22Rv1 (cell line): Measurements from ENCODE around the gene LRRC55.

Source experiments
- H3K27ac ChIP-seq: fragments of 450-650 bp; 2 replicates; pipeline ENCODE4 v1.5.1; 2017
- ZFX ChIP-seq: fragments of 450-650 bp; IDR thresholded peaks from 2 replicates; pipeline ENCODE4 v1.6.1; 2017; ENCODE audit warnings: antibody characterized with exemption, borderline replicate concordance
- TF ChIP-seq, protein P1 (sequence below): fragments of 450-650 bp; IDR thresholded peaks from 2 replicates; pipeline ENCODE4 v1.5.1; 2017; ENCODE audit warnings: mild to moderate bottlenecking

LRRC55 gene

DNA sequence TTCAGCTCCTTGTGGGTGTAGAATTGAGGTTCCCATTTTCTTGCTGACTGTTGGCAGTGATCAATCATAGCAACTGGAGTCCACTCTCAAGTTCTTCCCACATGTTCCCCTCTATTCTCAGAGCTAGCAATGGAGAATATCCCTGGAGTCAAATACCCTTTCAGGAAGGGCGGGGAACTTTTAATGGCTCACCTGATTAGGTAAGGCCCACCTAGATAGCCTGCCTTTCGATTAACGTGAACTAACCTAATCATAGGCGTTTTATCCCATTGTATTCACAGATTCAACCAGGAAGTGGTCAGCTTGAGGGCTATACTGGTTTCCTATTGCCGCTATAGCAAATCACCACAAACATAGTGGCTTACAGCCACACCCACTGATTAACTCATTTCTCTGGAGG, 7.1 kb upstream of the LRRC55 start:
- no peak for TF ChIP-seq ZFX
- TF ChIP-seq, protein P1, sequence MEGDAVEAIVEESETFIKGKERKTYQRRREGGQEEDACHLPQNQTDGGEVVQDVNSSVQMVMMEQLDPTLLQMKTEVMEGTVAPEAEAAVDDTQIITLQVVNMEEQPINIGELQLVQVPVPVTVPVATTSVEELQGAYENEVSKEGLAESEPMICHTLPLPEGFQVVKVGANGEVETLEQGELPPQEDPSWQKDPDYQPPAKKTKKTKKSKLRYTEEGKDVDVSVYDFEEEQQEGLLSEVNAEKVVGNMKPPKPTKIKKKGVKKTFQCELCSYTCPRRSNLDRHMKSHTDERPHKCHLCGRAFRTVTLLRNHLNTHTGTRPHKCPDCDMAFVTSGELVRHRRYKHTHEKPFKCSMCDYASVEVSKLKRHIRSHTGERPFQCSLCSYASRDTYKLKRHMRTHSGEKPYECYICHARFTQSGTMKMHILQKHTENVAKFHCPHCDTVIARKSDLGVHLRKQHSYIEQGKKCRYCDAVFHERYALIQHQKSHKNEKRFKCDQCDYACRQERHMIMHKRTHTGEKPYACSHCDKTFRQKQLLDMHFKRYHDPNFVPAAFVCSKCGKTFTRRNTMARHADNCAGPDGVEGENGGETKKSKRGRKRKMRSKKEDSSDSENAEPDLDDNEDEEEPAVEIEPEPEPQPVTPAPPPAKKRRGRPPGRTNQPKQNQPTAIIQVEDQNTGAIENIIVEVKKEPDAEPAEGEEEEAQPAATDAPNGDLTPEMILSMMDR: no peak
- H3K27ac ChIP-seq: no peak overlapping the region

DNA sequence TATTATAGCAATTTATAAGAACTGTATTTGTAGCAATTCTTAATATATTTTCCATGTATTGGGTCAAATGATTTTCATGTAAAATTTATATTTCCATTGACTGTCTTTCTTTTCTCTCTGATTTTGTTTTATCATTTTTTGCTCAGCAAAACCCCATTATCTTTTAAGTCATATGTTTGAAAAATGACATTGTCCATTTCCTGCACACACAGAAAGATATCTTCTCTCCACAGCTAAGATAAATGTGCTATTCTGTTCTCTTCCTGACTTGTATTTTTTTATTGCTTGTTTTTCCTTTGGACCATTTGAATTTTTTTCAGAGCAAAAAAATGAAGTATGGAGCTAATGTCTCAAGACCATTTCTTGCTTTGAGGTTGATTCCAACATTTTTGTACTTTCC, 6.3 kb upstream of the LRRC55 start:
- TF ChIP-seq, protein P1: no peak
- no peak for TF ChIP-seq ZFX
- no peak overlapping the region for H3K27ac ChIP-seq

DNA sequence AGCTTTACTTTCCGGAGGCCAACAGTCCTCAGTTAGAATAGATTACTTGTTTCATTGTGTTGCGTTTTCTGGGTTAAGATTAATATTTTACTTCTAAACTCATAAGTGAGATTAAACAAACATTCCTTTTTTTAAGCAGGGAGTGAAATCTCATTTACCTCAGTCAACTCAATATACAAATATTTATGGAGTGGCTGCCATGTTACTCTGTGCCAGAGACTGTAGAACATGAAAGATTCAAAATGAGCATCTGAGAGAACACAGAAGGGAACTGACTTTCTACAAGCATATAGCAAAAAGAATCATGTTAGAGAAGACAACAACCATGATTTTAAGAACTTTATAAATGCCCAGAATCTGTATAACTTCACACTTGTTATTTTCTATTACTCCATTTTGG, 3.4 kb upstream of the LRRC55 start:
- TF ChIP-seq ZFX: no peak
- TF ChIP-seq, protein P1: no peak

DNA sequence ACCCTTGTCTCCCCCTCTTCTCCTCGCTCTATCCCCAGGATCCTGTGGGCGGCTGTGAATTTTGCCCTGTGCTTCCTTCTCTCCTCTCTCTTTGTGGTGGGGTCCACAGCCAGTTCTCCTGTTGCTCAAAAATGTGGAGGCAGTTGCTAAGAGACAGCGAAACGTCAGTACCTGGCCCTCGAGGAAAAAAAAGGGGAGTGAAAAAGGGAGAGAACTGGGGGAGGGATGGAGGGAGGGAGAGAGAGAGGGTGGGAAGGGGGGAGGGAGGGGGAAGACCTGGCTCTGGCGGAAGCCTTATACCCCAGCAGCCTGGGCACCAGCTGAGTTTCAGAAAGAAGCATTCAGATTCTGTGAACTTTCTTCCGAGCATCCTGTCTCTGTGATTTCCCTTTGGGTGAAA, 2.1 kb upstream of the LRRC55 start:
- TF ChIP-seq, protein P1: no peak
- no peak overlapping the region for H3K27ac ChIP-seq

More for the DNA sequence above, 3.4 kb upstream of the LRRC55 start:
- no peak overlapping the region for H3K27ac ChIP-seq

GRCh38 chr11:57180081-57180561, 1.6 kb upstream of the LRRC55 start:
- TF ChIP-seq, protein P1: no peak
- TF ChIP-seq ZFX: no peak
- no peak overlapping the region for H3K27ac ChIP-seq

- TF ChIP-seq, protein P1: no peak
- no peak for TF ChIP-seq ZFX
- no peak overlapping the region for H3K27ac ChIP-seq
Measured at GRCh38 chr11:57180964-57181363, 789 bp upstream of the LRRC55 start.

GRCh38 chr11:57182896-57183295, 1.1 kb downstream of the LRRC55 start:
- TF ChIP-seq ZFX: no peak
- TF ChIP-seq, protein P1: no peak
- H3K27ac ChIP-seq: no peak overlapping the region
